M059J (cell line): ENCODE data around the gene CDC42SE1. TPM values are rescaled to one million over a fixed set of nuclear protein-coding genes. Genes with fewer than 3 reads are reported as not detected.
A peak's percentile ranks its signal among the peaks of the same experiment; 100 is the strongest.

ENCODE experiments used
- DNase-seq: peaks from one replicate; pipeline ENCODE4 v3.0.0-alpha.2; 2012; ENCODE audit warnings: low read depth
- total RNA-seq: library from RNA; depleted of rRNA; stranded (reverse); fragments of >200 nt; shearing (Covaris generic); gene quantifications from 2 replicates; pipeline ENCODE4 v1.2.3, GENCODE V29; 2014

Gene CDC42SE1
- total RNA-seq, 1 experiment from 2014 or later: 65.4 TPM

DNA sequence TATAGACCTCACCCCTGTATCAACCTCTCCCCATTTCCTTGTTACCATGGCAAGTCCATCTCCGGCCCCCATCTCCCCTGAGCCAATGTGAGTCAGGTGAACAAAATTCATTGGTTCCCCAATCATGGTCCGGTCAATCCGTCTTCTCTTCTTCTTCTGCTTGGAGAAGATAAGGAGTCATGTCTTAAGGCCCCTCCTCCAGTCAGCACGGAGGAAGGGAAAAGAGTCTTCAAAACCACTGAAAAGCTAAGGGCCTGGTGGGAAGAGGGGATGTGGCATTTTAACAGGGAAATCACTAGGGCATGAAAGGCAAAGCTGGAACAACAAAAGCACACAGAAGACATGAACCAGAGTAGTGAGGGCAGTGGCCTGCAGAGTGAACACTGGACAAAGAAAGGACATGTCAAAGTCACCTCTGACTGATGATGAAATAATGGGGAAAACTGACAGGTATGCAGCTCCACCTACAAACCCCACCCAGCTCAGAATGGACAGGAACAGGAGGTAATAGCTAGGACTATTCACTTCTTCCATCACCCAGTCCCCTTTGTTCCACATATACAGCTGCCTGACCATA is 4.4 kb downstream of the CDC42SE1 start:
- DNase-seq: no peak

- DNase-seq: no peak
These were observed 7.9 kb downstream of the CDC42SE1 start for GRCh38 chr1:151051356-151052009.

DNA sequence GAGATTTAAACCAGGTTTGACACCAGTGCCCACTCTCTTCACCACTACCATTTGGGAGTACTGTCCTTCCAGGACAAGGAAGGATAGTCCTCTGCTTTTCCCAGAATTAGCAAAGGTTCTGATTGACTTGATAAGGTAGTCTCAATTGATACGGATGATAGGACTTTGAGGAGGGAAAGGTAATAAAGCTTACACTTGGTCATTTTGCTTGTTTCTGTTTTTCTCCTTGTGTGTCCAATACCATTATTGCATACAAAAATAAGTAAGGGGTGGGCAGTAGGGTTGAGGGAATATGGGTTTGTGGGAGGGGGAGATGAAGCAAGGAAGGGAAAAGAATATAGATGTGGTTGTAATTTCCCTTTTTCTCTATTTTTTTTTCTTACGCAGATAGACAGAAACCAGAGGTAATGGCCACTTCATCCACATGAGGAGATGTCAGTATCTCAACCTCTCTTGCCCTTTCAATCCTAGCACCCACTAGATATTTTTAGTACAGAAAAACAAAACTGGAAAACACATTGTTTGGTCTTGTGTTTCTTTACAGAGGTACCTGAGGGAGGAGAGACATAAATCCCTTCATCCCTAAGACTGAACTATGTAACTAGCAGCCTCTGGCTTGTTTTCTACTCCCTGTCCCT is 9.3 kb downstream of the CDC42SE1 start:
- DNase-seq: no peak

GRCh38 chr1:151049458-151049857 is 10.0 kb downstream of the CDC42SE1 start:
- no peak for DNase-seq

- no peak for DNase-seq
These were observed 10.8 kb downstream of the CDC42SE1 start for GRCh38 chr1:151048645-151049032.

- peak; percentile 78 for DNase-seq
These were observed 11.3 kb downstream of the CDC42SE1 start for GRCh38 chr1:151047925-151048644.

GRCh38 chr1:151047591-151047924 is 11.9 kb downstream of the CDC42SE1 start, which contains the start of gene C1orf56:
C1orf56 (plus strand) TSS chr1:151047751; CDS start chr1:151047848, 97 bp downstream.
- DNase-seq: peak; percentile 78

DNA sequence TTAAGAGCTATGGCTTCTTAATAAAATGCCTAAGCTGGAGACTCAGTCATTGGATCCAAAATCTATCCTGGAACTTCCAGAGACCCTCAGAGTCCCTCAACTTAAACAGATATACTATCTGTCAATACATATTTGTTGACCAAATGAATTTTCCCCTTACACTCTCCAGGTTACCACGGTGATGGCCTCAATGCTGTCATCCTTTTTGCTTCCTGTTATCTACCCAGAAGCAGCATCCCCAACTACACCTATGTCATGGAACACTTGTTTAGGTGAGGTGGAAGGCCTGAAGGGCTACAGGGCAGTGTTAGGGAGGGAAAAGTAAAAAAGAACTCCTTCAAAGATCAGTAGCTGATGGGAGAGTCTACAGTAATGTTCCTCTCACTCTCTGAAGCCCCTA is 16.3 kb downstream of the CDC42SE1 start:
- no peak for DNase-seq

- no peak for DNase-seq
These were observed 19.9 kb downstream of the CDC42SE1 start for GRCh38 chr1:151039521-151039920.

DNA sequence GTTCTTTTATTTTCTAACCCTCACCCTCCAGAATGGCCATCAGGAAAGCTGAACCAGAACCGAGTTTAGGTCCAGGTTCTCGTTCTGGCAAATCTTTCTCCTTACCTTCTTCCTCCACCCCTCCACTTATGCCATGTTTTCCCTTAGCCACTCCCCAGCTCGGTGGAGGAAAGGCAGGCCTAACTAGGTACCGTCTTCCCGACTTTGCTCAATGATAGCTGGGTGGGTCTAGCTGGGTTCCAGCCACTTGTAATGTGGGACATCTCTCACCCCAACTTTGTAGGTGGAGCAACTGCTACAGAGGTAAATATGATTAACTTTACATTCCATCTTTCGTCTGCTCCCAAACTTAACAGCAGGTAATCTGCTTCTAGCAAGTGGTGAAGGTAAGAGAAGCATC is 22.4 kb downstream of the CDC42SE1 start:
- no peak for DNase-seq

GRCh38 chr1:151036356-151036755 is 23.1 kb downstream of the CDC42SE1 start, which contains the start of gene BNIPL:
BNIPL (plus strand) TSS chr1:151036586; CDS start chr1:151036726, 140 bp downstream.
- DNase-seq: no peak

DNA sequence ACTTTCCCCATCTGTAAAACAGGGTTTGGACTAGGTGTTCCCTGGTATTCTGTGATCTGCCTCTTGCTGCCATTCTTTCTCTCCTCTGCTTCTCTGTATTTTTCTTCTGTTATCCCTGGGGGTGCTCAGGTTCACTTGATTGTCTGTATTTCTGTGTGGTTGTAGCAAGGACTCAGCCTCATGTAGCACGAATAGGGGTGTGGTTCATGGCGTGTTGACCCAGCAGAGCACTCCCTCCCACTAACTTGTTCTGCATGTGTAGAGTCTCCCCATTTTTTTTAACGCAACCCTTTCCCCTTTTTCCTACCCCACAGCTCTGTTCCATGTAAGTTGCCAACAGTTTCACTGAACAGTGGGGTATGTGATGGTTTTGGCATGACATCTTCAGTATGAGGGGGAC is 24.3 kb downstream of the CDC42SE1 start:
- DNase-seq: no peak

- no peak for DNase-seq
These were observed 27.3 kb downstream of the CDC42SE1 start for GRCh38 chr1:151032164-151032563.

- no peak for DNase-seq
These were observed 33.0 kb downstream of the CDC42SE1 start for GRCh38 chr1:151026460-151026859.

DNA sequence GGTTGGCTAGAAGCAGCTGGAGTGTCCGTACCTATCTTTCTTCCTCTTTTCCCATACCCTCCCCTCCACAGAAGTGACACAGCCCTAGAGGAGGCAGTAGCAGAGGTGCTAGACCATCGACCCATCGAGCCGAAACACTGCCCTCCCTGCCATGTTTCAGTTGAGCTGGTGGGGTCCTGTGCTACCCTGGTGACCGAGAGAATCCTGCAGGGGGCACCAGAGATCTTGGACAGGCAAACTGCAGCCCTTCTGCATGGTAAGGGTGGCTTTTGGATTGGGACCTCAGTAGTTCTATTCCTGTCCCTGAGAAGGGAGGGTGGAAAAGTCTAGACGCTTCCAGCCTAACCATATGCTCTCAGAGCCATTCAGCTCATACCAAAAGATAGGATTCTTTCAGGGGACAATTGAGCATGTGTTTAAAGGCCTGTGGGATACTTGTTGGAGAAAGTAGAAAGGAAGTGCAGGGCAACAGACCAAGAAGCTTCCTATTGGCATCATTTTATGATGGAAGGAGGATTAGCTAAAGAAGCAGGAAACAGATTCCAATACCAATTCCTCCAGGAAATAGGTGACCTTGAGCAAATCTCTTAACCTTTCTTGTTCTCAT is 34.8 kb downstream of the CDC42SE1 start:
- DNase-seq: peak; percentile 60

- DNase-seq: no peak
These were observed 45.9 kb downstream of the CDC42SE1 start for GRCh38 chr1:151013518-151013917.

DNA sequence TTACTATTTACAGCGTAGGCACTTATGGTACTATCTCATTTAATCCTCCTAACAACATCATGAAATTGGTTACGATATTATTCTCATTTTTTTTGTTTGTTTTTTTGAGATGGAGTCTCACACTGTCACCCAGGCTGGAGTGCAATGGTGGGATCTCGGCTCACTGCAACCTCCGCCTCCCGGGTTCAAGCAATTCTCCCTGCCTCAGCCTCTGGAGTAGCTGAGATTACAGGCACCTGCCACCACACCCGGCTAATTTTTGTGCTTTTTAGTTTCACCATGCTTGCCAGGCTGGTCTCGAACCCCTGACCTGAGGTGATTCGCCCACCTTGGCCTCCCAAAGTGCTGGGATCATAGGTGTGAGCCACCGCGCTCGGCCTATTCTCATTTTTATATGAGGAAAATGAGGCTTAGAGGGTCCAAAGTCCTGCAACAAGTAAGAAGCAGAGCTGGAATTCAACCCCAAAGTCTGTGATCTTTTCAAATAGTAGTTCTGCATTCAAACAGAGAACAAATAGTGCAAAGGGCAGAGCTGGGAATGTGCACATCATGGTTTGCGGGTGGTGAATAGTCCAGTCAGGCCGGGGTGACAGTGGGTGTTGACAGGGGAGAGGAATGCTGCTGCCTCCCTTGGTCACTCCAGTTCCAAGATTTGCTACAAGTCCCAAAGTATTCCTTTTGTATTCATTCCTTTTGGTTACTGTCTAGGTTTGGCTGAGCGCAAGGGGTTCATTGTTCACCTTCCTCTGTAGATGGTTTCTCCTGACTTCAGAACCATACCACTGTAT is 46.5 kb downstream of the CDC42SE1 start:
- DNase-seq: no peak

GRCh38 chr1:151011154-151011850 is 48.1 kb downstream of the CDC42SE1 start:
- no peak for DNase-seq

GRCh38 chr1:151010346-151010726 is 49.1 kb downstream of the CDC42SE1 start:
- DNase-seq: no peak

DNA sequence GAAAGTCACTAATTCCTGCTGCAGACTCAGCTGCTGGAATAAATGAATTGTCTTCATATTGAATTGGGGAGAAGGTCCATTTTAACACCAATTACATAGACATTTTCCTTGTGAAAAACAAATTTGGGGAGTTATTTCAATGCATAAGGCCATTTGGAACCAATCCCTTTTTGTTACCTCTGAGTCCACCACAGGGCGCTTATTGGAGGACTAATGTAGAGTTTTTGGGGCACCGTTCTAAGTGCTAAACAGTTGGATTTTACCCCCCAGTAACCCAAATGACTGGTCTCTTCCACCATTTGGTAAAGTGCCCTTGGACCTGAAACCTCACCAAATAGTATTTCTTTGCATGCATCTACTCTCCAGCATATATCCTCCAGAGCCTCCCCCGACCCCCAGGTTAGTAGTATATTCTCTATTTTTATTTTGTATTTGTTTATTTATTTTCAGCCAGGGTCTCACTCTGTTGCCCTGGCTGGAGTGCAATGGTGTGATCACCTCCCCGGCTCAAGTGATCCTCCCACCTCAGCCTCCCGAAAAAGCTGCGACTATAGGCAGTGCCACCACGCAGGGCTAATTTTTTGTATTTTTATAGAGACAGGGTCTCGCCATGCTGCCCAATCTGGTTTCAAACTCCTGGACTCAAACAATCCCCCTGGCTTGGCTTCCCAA is 49.6 kb downstream of the CDC42SE1 start:
- DNase-seq: no peak
